HG03354 (cell line): ENCODE measurements around the gene SLC25A21.
"Not testable (repeated sequence)": the region's sequence is repeated elsewhere in the genome, so short reads cannot be mapped to it uniquely, and the experiment has no call there.

Experiments used
- ATAC-seq: cut with Tn5 transposase; IDR thresholded peaks from one replicate; pipeline ENCODE4 v1.9.1; 2021; ENCODE audit warnings: mild to moderate bottlenecking; ENCODE audit not compliant: unreplicated experiment, poor library complexity, severe bottlenecking

SLC25A21 gene

DNA sequence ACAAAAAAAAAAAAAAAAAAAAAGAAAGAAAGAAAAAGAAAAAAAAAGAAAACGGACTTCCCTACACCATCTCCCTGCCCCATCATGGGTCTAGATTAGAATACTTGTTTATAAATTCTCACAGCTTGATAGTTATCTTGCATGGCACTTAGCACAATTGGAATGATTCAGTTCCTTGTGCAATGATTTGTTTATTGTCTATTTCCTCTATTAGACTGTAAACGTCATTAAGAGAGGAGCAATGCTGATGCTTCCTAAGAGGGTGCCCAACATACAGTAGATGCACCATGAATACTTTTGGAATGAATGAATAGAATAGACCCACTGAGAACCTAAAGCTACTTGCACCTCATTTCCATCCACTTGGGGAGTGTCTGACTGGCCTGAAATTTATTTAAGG, 469.9 kb downstream of the SLC25A21 start:
- no peak for ATAC-seq

DNA sequence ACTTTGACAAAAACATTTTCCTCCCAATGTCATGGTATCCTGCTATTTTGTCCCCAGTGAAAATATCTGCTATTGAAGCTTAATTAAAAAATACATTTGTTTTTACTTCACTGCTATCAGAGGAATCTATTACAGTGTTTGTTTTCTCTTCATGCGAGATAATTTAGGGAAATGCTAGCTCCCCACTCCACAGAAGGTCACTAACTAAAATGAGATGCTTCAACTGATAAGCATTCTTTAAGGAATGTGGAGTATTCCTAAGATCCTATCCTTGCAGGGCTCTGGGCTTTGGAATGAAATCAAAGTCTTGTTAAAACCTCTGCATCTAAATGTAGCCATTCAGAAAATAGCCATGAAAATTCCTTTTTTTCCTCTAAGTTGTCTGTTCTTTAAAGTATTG, 471.3 kb downstream of the SLC25A21 start:
- ATAC-seq: no peak

DNA sequence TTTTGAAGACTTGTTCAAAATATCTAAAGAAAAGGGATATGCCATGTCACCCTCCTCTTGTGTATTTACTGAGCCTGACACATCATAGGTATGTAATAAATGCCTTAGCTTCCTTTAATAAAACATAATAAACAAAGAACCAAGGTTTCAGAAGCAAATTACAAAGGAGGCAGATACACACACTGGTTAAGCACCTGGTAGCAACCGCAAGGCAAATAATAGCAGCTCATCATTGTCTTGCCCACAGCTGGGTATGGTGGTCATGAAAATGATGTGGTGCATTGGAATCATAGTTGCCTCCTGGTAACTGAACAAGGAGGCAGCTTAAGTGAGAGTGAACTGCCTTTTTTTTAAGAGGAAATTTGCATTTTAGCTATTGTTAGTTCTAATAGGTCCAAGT, 471.8 kb downstream of the SLC25A21 start:
- no peak for ATAC-seq

DNA sequence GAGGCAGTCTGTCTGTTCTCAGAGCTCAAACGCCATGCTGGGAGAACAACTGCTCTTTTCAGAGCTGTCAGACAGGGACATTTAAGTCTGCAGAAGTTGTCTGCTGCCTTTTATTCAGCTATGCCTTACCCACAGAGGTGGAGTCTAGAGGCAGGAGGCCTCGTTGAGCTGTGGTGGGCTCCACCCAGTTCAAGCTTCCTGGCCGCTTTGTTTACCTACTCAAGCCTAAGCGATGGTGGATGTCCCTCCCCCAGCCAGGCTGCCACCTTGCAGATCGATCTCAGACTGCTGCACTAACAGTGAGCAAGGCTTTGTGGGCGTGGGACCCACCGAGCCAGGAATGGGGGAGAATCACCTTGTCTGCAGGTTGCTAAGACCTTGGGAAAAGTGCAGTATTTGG, 473.0 kb downstream of the SLC25A21 start:
- ATAC-seq: not testable (repeated sequence)

DNA sequence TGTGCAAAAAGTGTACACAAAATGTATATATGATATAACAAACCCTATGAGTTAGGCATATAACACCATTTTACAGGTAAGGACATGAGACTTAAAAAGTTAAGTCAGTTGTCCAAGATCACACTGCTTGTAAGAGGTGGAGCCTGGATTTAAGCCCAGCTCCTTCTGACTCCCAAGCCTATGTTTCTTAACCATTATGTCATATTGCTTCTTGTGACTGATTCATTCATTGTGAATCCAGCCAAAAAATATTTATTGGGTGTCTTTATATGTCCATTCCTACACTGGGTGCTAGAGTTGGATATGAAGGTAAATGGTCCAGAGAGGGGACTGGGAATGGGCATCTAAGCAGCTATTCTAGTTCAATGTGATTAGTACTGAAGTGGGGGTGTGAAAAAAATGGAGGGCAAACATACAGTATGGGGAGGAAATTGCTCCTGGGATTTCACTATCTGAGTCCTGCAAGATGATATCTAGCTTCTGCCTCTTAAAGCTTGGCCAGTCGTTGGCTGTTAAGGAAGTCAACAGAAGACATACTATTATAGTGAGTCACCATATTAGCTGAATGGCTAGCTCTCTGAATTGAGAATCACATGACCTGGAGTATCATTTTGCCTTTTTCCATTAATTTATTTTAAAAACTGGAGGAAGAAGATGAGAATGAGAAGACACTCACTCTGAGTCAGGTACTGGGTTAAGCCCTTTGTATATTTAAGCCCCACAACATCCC, 481.9 kb downstream of the SLC25A21 start:
- no peak for ATAC-seq

DNA sequence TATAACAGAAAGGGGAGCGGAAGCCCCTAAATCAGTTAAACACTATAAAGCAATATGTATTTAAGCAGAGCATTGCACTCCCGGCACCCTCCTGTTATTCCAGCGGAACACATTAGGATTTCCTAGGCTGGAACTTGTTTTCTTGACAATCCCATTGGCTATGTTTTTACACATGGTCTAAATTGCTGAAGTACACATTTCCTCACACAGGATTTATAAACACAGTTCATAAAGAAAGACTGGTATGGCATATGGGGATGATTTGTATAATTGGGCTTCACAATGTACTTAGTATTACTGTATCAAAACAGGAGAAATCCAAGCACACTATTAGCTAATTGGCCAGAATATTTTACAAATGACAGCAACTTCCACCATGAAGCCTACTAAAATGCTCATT, 487.5 kb downstream of the SLC25A21 start:
- ATAC-seq: no peak

DNA sequence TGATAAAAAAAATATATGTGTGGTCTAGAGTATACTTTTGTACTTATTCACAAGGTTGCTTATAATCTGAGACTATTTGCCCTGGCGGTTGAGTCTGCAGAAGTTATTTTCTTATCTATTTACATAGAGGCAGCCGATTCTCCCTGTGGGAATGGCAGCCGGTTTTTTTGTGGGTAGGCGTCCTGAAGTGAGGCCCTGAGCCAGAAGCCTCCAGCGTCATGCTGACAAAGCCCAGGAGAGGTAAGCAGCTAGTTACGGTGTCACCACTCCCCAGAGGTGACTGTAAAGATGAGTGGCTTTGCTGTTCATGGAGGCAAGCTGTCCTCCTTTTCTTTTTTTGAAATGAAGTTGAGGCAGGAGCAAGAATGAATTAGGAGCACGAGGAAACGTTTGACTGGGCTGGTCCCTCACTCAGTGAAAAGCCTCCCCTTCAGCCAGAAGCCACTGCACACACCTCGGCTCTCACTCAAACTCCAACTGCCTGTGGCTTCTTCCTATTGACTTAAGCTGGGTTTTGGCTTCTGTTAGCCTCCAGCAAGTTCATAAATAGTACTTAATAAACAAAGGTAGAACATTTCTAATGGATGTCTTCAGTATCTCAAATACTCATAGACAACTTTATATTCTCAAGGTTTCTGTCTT, 489.2 kb downstream of the SLC25A21 start:
- ATAC-seq: no peak

DNA sequence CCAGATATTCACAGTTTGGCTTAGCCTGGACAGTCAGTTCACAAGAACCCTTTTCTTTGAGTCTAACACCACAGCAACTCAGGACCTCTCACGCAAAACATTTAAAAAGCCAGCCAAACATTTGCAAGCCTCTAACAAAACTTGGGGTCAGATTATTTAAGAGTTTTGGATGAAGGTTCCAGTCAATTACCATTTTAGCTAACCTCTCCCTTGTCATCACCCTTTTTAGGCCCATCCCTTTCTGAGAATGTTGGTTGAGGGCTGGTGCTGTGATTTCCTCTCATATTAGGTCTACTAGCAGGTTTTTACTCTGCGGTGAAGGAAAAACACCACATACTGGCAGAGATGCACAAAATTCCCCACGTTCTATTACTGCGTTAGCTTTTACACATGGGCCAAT, 490.1 kb downstream of the SLC25A21 start:
- no peak for ATAC-seq

DNA sequence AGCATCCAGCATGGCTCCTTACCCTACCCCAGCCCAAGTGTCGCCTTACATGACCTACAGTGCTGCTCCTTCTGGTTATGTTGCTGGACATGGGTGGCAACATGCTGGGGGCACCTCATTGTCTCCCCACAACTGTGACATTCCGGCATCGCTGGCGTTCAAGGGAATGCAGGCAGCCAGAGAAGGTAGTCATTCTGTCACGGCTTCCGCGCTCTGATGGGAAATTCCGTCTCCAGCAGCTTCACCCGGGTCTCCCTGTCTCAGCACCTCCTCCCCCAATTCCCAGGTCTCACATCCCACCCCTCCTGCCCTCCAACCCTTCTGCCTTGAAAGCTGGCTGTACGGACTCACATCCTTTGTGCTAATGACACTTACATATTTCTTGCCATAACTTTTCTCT, 496.2 kb downstream of the SLC25A21 start:
- ATAC-seq: no peak

DNA sequence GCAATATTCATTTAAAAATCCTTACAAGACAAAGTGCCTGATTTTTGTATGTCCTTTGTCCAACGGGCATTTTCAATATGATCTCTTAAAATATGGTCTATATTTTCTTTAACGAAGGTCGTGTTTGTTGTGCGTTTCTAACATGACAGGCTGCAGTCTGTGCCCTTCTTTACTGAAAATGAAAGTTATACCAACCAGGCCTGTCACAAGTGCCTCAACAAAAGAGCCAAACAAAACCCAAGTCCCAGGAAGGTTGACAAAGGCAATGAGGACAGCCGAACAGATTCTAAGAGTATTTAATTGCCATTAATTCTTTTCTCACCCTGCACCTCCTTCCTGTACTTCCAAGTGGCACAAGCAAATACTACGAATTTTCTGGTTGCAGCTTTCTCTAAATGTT, 496.8 kb downstream of the SLC25A21 start:
- no peak for ATAC-seq

DNA sequence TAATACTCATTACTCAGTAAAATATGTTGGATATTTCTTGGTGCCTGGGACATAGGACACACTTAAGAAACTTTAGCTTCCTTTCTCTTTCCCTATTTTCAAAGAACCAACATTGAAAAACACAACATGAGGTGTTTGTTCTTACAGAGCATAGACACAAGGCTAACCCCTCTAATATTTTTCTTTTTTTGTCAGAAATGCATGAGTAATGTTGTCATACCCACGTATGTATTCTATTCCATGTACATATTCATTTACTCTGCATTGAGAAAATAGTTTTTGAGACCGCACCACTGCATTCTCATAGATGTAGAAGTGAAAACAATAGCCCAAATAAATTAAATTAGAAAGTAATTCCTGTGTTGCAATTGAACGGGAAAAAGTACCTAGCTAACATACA, 497.7 kb downstream of the SLC25A21 start:
- ATAC-seq: no peak

DNA sequence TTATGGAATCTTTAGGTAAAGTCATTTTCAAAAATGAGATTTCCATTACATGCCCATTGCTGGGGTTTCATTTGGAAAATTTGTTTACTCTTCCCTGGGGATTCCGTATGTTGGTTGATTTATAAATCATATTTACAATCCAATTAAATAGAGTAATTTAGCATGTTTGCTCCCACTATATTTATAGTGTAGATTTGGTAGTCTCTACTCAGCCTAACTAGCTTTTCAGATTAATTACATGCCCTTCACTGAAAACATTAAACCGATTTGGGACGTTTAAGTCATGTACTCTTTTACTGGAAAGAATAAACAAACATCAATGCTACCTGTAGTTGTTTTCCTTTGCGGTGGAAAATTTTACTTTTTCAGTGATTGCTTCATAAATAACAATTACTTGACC, 500.3 kb downstream of the SLC25A21 start:
- no peak for ATAC-seq

DNA sequence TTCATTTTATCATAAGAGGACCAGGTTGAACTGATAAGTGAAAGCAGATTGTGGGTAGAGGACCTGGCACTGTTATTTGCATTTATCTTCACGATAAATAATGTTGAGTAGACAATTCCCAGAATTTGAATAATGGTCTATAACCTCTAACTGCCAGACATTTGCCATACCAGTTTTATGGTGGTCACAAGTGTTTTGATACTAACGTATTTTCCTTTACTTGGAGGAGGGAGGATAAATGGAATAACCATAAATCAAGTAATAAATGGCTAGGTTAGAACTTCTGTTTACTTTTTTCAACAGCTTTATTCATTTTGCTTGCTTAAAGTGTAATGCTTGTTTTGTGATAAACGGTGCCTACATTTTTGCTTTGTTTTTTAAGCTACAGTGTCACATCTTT, 501.3 kb downstream of the SLC25A21 start:
- no peak for ATAC-seq

DNA sequence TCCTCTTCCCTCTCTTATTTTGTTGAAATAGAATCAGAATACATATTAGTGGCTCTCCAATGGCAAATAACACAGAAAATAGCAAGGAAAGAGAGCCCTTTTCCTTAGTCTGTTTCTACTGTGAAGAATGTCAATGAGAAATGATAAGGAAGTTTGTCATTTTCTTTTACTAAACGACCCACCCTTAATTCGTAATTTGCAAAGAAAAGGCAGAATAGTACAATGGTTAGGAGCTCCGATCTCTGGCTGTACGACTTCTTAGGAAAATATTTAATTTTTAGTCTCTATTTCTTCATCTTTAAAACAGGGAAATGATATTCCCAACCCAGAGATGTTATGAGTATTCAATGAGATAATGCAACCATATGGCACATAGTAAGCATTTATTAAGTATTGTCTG, 504.7 kb downstream of the SLC25A21 start:
- ATAC-seq: no peak

DNA sequence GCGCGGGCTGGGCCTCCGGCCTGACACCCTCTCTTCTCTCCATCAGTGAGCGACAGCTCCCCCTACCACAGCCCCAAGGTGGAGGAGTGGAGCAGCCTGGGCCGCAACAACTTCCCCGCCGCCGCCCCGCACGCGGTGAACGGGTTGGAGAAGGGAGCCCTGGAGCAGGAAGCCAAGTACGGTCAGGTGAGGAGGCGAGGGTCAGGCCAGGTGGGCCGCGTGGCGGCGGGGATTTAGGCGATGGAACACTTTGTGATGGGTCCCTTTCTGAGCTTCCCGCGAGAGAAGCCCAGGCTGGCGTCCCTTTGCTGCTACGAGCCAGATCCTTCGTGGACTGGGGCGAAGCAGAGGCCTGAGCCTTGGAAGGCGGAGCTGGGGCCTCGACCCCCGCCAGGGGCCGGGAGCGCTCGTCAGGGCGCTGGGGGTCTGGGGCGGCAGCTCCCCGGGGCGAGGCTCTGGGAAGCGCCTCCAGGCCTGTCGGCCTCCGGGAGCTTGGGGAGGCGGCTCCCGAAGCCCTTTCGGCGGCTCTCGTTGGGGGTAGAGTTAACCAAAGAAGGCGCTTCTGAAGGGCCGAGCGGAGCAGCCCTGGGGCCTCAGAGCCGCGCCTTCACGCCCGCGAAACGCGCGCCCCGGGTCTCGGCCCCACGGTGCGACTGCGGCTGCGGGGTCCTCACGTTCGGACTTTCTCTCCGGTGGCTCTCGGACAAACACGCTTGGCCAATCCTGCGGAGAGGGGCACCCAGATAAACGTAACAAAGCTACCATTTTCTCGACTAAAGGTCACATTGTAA, 505.8 kb downstream of the SLC25A21 start:
- no peak for ATAC-seq

DNA sequence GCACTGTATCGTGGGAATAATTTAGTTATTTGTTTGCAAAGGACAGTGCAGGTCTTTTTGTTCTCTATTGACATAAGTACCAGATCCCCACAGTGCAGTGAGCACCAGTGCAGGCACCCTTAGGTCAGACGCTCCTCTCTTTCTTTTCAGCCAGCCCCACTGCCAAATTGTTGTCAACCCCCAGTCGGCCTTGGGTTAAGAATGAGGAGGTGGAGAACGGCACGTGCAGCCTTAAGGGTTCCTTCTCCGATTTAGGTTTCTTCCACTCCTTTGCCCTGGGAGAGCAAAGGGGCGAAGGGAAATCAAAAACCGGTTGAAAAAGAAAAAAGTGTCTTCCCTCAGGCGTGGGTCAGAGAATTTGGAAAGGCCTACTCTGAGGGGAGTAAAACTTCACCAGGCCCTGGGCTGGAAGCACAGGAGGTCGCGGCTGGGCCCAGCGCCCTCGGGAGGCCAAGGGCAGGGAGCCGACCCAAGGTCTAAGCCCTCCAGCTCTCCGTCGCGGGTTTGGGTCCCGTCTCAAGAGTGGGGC, 506.5 kb downstream of the SLC25A21 start:
- ATAC-seq: no peak

DNA sequence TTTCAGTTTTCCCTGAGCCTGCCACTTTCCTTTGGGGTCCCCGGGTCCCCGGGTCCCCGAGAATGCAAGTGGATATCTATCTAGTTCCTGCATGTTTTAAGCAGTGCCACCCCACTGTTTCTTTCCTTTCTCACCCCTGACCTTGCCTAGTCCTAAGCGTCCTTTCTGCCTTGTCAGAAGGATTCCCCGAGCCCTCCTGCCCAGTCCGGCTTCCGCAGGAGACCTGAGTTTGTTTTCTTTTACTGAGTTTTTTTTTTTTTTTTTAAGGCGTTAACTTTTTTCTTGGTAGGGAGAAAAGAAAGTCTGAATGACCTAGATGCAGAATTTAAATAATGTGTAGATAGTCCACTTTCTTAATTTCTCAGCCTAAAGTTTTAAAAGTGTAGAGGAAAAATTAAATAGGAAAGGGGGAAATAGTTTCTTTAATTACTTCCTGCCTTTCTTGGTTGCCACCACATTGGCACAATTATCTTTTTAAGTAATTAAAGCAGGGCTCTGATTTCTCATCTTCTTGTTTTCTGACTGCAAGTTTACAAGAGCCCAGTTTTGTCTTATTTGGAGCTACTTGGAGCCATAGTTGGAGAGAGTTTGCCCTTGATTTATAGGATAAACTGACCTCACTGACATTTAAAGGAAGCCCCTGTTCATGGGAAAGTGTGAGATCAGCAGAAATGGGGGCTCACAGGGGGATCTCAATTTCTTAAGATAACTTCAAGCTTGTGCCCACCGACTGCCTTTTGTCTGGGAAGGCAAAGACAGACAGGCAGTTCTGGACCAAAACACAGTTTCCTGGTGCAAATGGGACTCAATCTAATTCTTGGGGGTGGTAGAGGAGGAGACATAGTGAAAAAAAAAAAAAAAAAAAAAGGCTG, 507.8 kb downstream of the SLC25A21 start:
- no peak for ATAC-seq

DNA sequence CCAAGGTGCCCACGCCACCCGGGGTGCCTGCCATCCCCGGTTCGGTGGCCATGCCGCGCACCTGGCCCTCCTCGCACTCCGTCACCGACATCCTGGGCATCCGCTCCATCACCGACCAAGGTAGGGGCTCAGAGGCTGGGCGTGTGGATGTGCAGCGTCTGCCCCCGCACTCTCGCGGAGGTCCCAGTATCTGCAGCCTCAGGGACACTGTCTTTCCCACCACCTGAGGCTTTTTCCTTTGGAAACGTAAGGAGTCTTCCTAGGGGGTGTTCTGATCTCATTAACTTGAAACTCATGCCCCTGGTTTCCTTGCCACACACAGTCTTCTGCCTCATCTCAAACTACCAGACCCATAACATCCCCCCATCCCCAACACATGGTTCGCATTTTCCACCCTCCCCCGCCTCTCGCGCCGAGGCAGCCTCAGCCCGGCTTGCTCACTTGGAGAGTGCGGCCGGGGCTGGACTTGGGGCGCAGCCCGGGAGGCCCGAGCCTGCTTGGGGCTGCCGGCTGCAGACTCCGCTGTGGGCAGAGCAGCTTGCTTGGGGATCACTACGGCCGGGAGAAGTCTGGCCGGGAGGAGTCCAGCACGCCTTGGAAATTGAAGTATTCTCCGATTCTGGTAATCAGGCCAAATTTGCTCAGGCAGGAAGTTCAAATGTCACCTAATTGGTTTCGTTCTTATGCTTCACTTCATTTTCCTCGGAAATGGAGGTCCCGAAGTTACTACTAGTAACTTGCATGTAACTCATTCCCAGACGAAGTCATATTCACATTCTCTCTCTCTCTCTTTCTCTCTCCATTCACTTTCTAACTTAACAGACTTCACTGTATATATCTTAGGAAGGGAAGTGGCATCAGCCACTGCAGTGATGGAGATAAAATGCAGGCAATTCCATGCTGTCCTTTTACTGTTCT, 508.7 kb downstream of the SLC25A21 start:
- no peak for ATAC-seq
